NCI-H1048 (cell line): Measurements from ENCODE around the gene IQGAP3.

ENCODE experiments used
- DNase-seq: peaks from one replicate; lab custom pipeline; 2025; lab: John Stamatoyannopoulos, UW

Gene IQGAP3

GRCh38 chr1:156496211-156496761, 76.1 kb downstream of the IQGAP3 start:
- no peak for DNase-seq

GRCh38 chr1:156495401-156496140, 76.8 kb downstream of the IQGAP3 start:
- no peak for DNase-seq

GRCh38 chr1:156494309-156494895, 78.0 kb downstream of the IQGAP3 start:
- no peak for DNase-seq

- DNase-seq = no peak
These were observed 78.6 kb downstream of the IQGAP3 start for GRCh38 chr1:156493742-156494141.

- DNase-seq = no peak
These were observed 79.2 kb downstream of the IQGAP3 start for GRCh38 chr1:156493154-156493631.

GRCh38 chr1:156492591-156493080, 79.7 kb downstream of the IQGAP3 start:
- no peak for DNase-seq

GRCh38 chr1:156492013-156492590, 80.3 kb downstream of the IQGAP3 start:
- DNase-seq = no peak

GRCh38 chr1:156491151-156491949, 81.0 kb downstream of the IQGAP3 start:
- peak; percentile 64 for DNase-seq

- DNase-seq = no peak
These were observed 81.8 kb downstream of the IQGAP3 start for GRCh38 chr1:156490401-156491032.

GRCh38 chr1:156489935-156490293, 82.5 kb downstream of the IQGAP3 start:
- DNase-seq = no peak

- no peak for DNase-seq
These were observed 83.0 kb downstream of the IQGAP3 start for GRCh38 chr1:156489166-156489934.

- DNase-seq = no peak
These were observed 83.7 kb downstream of the IQGAP3 start for GRCh38 chr1:156488566-156489165.

GRCh38 chr1:156487862-156488261, 84.5 kb downstream of the IQGAP3 start:
- DNase-seq = no peak

GRCh38 chr1:156486421-156487344, 85.7 kb downstream of the IQGAP3 start:
- no peak for DNase-seq

GRCh38 chr1:156485984-156486383, 86.4 kb downstream of the IQGAP3 start:
- DNase-seq = no peak

- DNase-seq = no peak
These were observed 87.8 kb downstream of the IQGAP3 start for GRCh38 chr1:156484480-156485058.

- no peak for DNase-seq
These were observed 89.0 kb downstream of the IQGAP3 start for GRCh38 chr1:156483397-156483796.

- no peak for DNase-seq
These were observed 90.1 kb downstream of the IQGAP3 start for GRCh38 chr1:156482276-156482675.

- no peak for DNase-seq
These were observed 90.8 kb downstream of the IQGAP3 start for GRCh38 chr1:156481527-156481926.
